ENCODE measurements around the gene PARD3. TPM values are rescaled to one million over a fixed set of nuclear protein-coding genes. Genes with fewer than 3 reads are reported as not detected.

PARD3 gene
- total and polyA plus RNA-seq, 2 donors (not counting 1 experiment from before 2014, with no cell fraction given), result 24.0 to 46.4 TPM

GRCh38 chr10:34732926-34733325 lies 82.2 kb downstream of the PARD3 start:
- TF ChIP-seq, protein P1, sequence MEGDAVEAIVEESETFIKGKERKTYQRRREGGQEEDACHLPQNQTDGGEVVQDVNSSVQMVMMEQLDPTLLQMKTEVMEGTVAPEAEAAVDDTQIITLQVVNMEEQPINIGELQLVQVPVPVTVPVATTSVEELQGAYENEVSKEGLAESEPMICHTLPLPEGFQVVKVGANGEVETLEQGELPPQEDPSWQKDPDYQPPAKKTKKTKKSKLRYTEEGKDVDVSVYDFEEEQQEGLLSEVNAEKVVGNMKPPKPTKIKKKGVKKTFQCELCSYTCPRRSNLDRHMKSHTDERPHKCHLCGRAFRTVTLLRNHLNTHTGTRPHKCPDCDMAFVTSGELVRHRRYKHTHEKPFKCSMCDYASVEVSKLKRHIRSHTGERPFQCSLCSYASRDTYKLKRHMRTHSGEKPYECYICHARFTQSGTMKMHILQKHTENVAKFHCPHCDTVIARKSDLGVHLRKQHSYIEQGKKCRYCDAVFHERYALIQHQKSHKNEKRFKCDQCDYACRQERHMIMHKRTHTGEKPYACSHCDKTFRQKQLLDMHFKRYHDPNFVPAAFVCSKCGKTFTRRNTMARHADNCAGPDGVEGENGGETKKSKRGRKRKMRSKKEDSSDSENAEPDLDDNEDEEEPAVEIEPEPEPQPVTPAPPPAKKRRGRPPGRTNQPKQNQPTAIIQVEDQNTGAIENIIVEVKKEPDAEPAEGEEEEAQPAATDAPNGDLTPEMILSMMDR (conservative IDR thresholded peaks at IDR 0.05 in 1 of 2, IDR thresholded peaks at IDR 0.05 in 1 of 2; ENCODE audit: low read depth in 1 of 2, low read length in 2 of 2), result no peak
- TF ChIP-seq EZH2 (IDR thresholded peaks at IDR 0.05; ENCODE audit: low read length, missing control alignments), result no peak
- DNase-seq (ENCODE audit: low read depth in 2 of 2), result peak in 1 of 2 donors; percentile 70
- Histone ChIP-seq H4K20me1 (ENCODE audit: control insufficient read depth, extremely low read depth, insufficient read depth, low read length) (no peaks in the 10 kb centered on the region), H3K79me2 (ENCODE audit: control insufficient read depth, insufficient read depth, low read length) (no peaks in the 10 kb centered on the region), H3K9ac (ENCODE audit: insufficient read depth, low read length) (no peak overlapping the region), H3K4me2 (ENCODE audit: extremely low read depth, insufficient read depth, low read length) (no peak overlapping the region), H3K4me1 (ENCODE audit: control insufficient read depth, extremely low read depth, insufficient read depth, low read length) (peaks cover 7% of the 10 kb centered on the region), H2AFZ (ENCODE audit: low read length) (no peak overlapping the region), H3K27ac (ENCODE audit: insufficient read depth, low read length) (no peak overlapping the region), H3K9me3 (ENCODE audit: control insufficient read depth, insufficient read depth, low read depth, low read length) (no peaks in the 10 kb centered on the region), H3K4me3 (replicated peaks in 1 of 4; ENCODE audit: control extremely low read depth in 1 of 4, insufficient read depth in 1 of 4, low read depth in 3 of 4, low read length in 4 of 4) (no peak overlapping the region), H3K27me3 (ENCODE audit: control insufficient read depth, insufficient read depth, low read length) (no peaks in the 10 kb centered on the region), H3K36me3 (ENCODE audit: control insufficient read depth, insufficient read depth, low read length) (no peaks in the 10 kb centered on the region)

GRCh38 chr10:34731885-34732701 lies 83.0 kb downstream of the PARD3 start:
- Histone ChIP-seq H3K27me3 (ENCODE audit: control insufficient read depth, insufficient read depth, low read length) (no peaks in the 10 kb centered on the region), H3K4me2 (ENCODE audit: extremely low read depth, insufficient read depth, low read length) (peak overlapping the region; percentile 44), H4K20me1 (ENCODE audit: control insufficient read depth, extremely low read depth, insufficient read depth, low read length) (no peaks in the 10 kb centered on the region), H3K27ac (ENCODE audit: insufficient read depth, low read length) (no peak overlapping the region), H3K79me2 (ENCODE audit: control insufficient read depth, insufficient read depth, low read length) (no peaks in the 10 kb centered on the region), H3K9me3 (ENCODE audit: control insufficient read depth, insufficient read depth, low read depth, low read length) (no peaks in the 10 kb centered on the region), H3K9ac (ENCODE audit: insufficient read depth, low read length) (no peak overlapping the region), H3K4me1 (ENCODE audit: control insufficient read depth, extremely low read depth, insufficient read depth, low read length) (peaks cover 7% of the 10 kb centered on the region), H2AFZ (ENCODE audit: low read length) (no peak overlapping the region), H3K36me3 (ENCODE audit: control insufficient read depth, insufficient read depth, low read length) (no peaks in the 10 kb centered on the region), H3K4me3 (replicated peaks in 1 of 4; ENCODE audit: control extremely low read depth in 1 of 4, insufficient read depth in 1 of 4, low read depth in 3 of 4, low read length in 4 of 4) (no peak overlapping the region)
- TF ChIP-seq, protein P1 (conservative IDR thresholded peaks at IDR 0.05 in 1 of 2, IDR thresholded peaks at IDR 0.05 in 1 of 2; ENCODE audit: low read depth in 1 of 2, low read length in 2 of 2), result no peak
- TF ChIP-seq EZH2 (IDR thresholded peaks at IDR 0.05; ENCODE audit: low read length, missing control alignments), result no peak
- peak; percentile 60 to 81 for DNase-seq (ENCODE audit: low read depth in 2 of 2)

- no peak for TF ChIP-seq EZH2 (IDR thresholded peaks at IDR 0.05; ENCODE audit: low read length, missing control alignments)
- TF ChIP-seq, protein P1 (conservative IDR thresholded peaks at IDR 0.05 in 1 of 2, IDR thresholded peaks at IDR 0.05 in 1 of 2; ENCODE audit: low read depth in 1 of 2, low read length in 2 of 2), result no peak
- no peak overlapping the region for H3K27ac ChIP-seq (ENCODE audit: insufficient read depth, low read length)
- H3K79me2 ChIP-seq (ENCODE audit: control insufficient read depth, insufficient read depth, low read length), result no peaks in the 10 kb centered on the region
Measured at GRCh38 chr10:34731213-34731612, 83.9 kb downstream of the PARD3 start.

More at GRCh38 chr10:34731213-34731612, 83.9 kb downstream of the PARD3 start:
- Histone ChIP-seq H3K27me3 (ENCODE audit: control insufficient read depth, insufficient read depth, low read length) (no peaks in the 10 kb centered on the region), H2AFZ (ENCODE audit: low read length) (no peak overlapping the region), H3K4me2 (ENCODE audit: extremely low read depth, insufficient read depth, low read length) (no peak overlapping the region), H4K20me1 (ENCODE audit: control insufficient read depth, extremely low read depth, insufficient read depth, low read length) (no peaks in the 10 kb centered on the region), H3K4me3 (replicated peaks in 1 of 4; ENCODE audit: control extremely low read depth in 1 of 4, insufficient read depth in 1 of 4, low read depth in 3 of 4, low read length in 4 of 4) (no peak overlapping the region), H3K9me3 (ENCODE audit: control insufficient read depth, insufficient read depth, low read depth, low read length) (no peaks in the 10 kb centered on the region), H3K4me1 (ENCODE audit: control insufficient read depth, extremely low read depth, insufficient read depth, low read length) (peaks cover 7% of the 10 kb centered on the region), H3K36me3 (ENCODE audit: control insufficient read depth, insufficient read depth, low read length) (no peaks in the 10 kb centered on the region), H3K9ac (ENCODE audit: insufficient read depth, low read length) (no peak overlapping the region)
- DNase-seq (ENCODE audit: low read depth in 2 of 2), result no peak

All from fibroblast of lung (primary cell).